Astrocyte (in vitro differentiated cells and primary cell): Measurements from ENCODE around the gene OVCH1. TPM values are rescaled to one million over a fixed set of nuclear protein-coding genes. Genes with fewer than 3 reads are reported as not detected.

Experiments used
- DNase-seq: peaks from one replicate; pipeline ENCODE4 v3.0.0-alpha.2; 2010; ENCODE audit warnings: low read depth
- FAIRE-seq: peaks from 2 replicates; lab custom pipeline; 2011; peaks lifted over from hg19 to GRCh38; lab: Jason Lieb, UNC
- H2AFZ ChIP-seq: 2 replicates; pipeline ENCODE4 v1.6.0; 2012; ENCODE audit warnings: low read depth, low read length, inconsistent platforms
- H3K27ac ChIP-seq: 2 replicates; pipeline ENCODE4 v1.5.1; 2011; ENCODE audit warnings: low read depth, low read length, inconsistent platforms
- H3K27me3 ChIP-seq: 2 replicates; pipeline ENCODE4 v1.6.0; 2011; ENCODE audit warnings: low read length, inconsistent platforms; ENCODE audit not compliant: insufficient read depth
- H3K36me3 ChIP-seq: 2 replicates; pipeline ENCODE4 v1.5.1; 2011; ENCODE audit warnings: low read length, inconsistent platforms; ENCODE audit not compliant: insufficient read depth
- H3K4me1 ChIP-seq: 2 replicates; pipeline ENCODE4 v1.5.1; 2011; ENCODE audit warnings: low read length, inconsistent platforms; ENCODE audit not compliant: insufficient read depth
- H3K4me2 ChIP-seq: 2 replicates; pipeline ENCODE4 v1.6.0; 2012; ENCODE audit warnings: low read length, inconsistent platforms
- H3K4me3 ChIP-seq: 2 replicates; pipeline ENCODE4 v1.5.1; 2011; ENCODE audit warnings: low read depth, mild to moderate bottlenecking, low read length, inconsistent platforms; ENCODE audit not compliant: insufficient read depth
- H3K79me2 ChIP-seq: 2 replicates; pipeline ENCODE4 v1.6.0; 2012; ENCODE audit warnings: mild to moderate bottlenecking, low read length, inconsistent platforms; ENCODE audit not compliant: insufficient read depth
- H3K9ac ChIP-seq: 2 replicates; pipeline ENCODE4 v1.6.0; 2012; ENCODE audit warnings: mild to moderate bottlenecking, low read length, inconsistent platforms
- H3K9me3 ChIP-seq: 2 replicates; pipeline ENCODE4 v1.5.1; 2012; ENCODE audit warnings: low read depth, mild to moderate bottlenecking, low read length, inconsistent platforms; ENCODE audit not compliant: insufficient read depth
- H4K20me1 ChIP-seq: 2 replicates; pipeline ENCODE4 v1.6.0; 2012; ENCODE audit warnings: low read length, inconsistent platforms; ENCODE audit not compliant: insufficient read depth
- H3K27ac Mint-ChIP-seq: one replicate; pipeline ENCODE4 v1.8.0; 2021; ENCODE audit warnings: mild to moderate bottlenecking, mixed read lengths; ENCODE audit not compliant: unreplicated experiment
- H3K27me3 Mint-ChIP-seq: one replicate; pipeline ENCODE4 v1.8.0; 2021; ENCODE audit warnings: low read depth, mixed read lengths; ENCODE audit not compliant: unreplicated experiment
- H3K36me3 Mint-ChIP-seq: one replicate; pipeline ENCODE4 v1.8.0; 2021; ENCODE audit warnings: low read depth, mixed read lengths; ENCODE audit not compliant: unreplicated experiment
- H3K4me1 Mint-ChIP-seq: one replicate; pipeline ENCODE4 v1.8.0; 2021; ENCODE audit warnings: low read depth, mixed read lengths; ENCODE audit not compliant: unreplicated experiment
- H3K4me3 Mint-ChIP-seq: one replicate; pipeline ENCODE4 v1.8.0; 2021; ENCODE audit warnings: mild to moderate bottlenecking, moderate library complexity, mixed read lengths; ENCODE audit not compliant: unreplicated experiment
- H3K9me3 Mint-ChIP-seq: one replicate; pipeline ENCODE4 v1.8.0; 2021; ENCODE audit warnings: mild to moderate bottlenecking, mixed read lengths; ENCODE audit not compliant: unreplicated experiment
- EZH2 ChIP-seq: IDR thresholded peaks from 2 replicates; pipeline ENCODE4 v1.6.1; 2012; ENCODE audit warnings: mild to moderate bottlenecking, low read length, inconsistent platforms; ENCODE audit not compliant: insufficient read depth
- total RNA-seq: library from RNA; stranded (reverse); gene quantifications from 2 replicates; pipeline ENCODE4 v1.2.1, GENCODE V29; 2021
- TF ChIP-seq, protein P1 (sequence below): IDR thresholded peaks from 2 replicates; pipeline ENCODE4 v1.5.1; 2011; ENCODE audit warnings: low read depth, mild to moderate bottlenecking, inconsistent platforms, low read length, moderate library complexity; ENCODE audit not compliant: insufficient read depth

OVCH1 gene
- total RNA-seq, 1 donor from 2014 or later: not detected

DNA sequence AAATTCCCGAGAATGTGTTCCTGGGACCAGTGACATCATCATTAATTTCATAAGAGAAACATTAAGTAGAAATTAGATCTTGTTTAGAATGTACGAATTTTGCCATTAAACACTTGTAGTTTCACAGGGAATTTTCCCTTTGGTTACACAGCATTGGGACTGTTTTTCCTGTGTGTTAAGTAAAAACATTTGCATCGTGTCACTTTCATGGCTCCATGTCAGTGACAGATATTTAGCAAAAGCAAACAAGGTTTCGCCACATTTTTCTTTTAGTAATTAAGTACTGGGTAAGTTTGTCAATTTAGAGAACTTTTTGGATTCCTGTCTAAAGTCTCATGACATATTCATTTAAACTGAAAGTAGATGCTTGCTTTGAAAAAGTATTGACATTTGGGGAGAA lies 45.5 kb upstream of the OVCH1 start:
- Histone ChIP-seq H4K20me1 (no peaks in the 10 kb centered on the region), H3K36me3 (no peaks in the 10 kb centered on the region), H3K4me3 (no peak overlapping the region), H3K79me2 (no peaks in the 10 kb centered on the region), H3K9ac (no peak overlapping the region), H2AFZ (no peak overlapping the region), H3K9me3 (no peaks in the 10 kb centered on the region), H3K4me2 (no peak overlapping the region), H3K4me1 (no peaks in the 10 kb centered on the region), H3K27me3 (no peaks in the 10 kb centered on the region), H3K27ac (no peak overlapping the region)
- Mint-ChIP-seq H3K9me3 (no peaks in the 10 kb centered on the region), H3K4me1 (no peaks in the 10 kb centered on the region), H3K4me3 (no peak overlapping the region), H3K36me3 (no peaks in the 10 kb centered on the region), H3K27me3 (no peaks in the 10 kb centered on the region), H3K27ac (no peak overlapping the region)
- FAIRE-seq (no peak), DNase-seq (no peak)
- no peak for TF ChIP-seq EZH2
- TF ChIP-seq, protein P1, sequence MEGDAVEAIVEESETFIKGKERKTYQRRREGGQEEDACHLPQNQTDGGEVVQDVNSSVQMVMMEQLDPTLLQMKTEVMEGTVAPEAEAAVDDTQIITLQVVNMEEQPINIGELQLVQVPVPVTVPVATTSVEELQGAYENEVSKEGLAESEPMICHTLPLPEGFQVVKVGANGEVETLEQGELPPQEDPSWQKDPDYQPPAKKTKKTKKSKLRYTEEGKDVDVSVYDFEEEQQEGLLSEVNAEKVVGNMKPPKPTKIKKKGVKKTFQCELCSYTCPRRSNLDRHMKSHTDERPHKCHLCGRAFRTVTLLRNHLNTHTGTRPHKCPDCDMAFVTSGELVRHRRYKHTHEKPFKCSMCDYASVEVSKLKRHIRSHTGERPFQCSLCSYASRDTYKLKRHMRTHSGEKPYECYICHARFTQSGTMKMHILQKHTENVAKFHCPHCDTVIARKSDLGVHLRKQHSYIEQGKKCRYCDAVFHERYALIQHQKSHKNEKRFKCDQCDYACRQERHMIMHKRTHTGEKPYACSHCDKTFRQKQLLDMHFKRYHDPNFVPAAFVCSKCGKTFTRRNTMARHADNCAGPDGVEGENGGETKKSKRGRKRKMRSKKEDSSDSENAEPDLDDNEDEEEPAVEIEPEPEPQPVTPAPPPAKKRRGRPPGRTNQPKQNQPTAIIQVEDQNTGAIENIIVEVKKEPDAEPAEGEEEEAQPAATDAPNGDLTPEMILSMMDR: no peak

DNA sequence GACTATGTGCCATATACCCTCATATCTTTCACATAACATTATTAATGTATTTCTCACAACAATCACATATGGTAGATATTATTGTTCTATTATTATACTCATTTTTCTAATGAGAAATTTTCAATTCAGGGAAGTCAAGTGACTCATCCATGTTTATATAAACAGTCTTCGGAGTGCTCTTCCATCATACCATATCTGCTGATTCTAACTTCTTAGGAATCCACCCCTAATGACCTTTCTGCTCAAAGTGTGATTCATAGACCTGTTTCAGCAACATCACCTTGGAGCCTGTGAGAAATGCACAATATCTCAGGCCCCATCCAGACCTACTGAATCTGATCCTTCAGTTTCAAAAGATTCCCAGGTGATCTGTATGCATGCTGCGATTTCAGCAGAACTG lies 39.8 kb upstream of the OVCH1 start:
- no peak for FAIRE-seq
- Mint-ChIP-seq H3K27me3 (no peaks in the 10 kb centered on the region), H3K9me3 (no peaks in the 10 kb centered on the region), H3K4me1 (peaks cover 3% of the 10 kb centered on the region), H3K27ac (no peak overlapping the region), H3K4me3 (no peak overlapping the region), H3K36me3 (no peaks in the 10 kb centered on the region)
- H3K9me3 ChIP-seq: no peaks in the 10 kb centered on the region
- H2AFZ ChIP-seq: no peak overlapping the region
- H3K4me2 ChIP-seq: no peak overlapping the region
- TF ChIP-seq, protein P1: no peak
- no peak for TF ChIP-seq EZH2
- peaks cover 4% of the 10 kb centered on the region for H3K4me1 ChIP-seq
- no peak overlapping the region for H3K27ac ChIP-seq
- peak; percentile 64 for DNase-seq
- H3K79me2 ChIP-seq: no peaks in the 10 kb centered on the region
- H3K27me3 ChIP-seq: no peaks in the 10 kb centered on the region
- no peak overlapping the region for H3K9ac ChIP-seq
- no peak overlapping the region for H3K4me3 ChIP-seq
- no peaks in the 10 kb centered on the region for H4K20me1 ChIP-seq
- H3K36me3 ChIP-seq: no peaks in the 10 kb centered on the region

DNA sequence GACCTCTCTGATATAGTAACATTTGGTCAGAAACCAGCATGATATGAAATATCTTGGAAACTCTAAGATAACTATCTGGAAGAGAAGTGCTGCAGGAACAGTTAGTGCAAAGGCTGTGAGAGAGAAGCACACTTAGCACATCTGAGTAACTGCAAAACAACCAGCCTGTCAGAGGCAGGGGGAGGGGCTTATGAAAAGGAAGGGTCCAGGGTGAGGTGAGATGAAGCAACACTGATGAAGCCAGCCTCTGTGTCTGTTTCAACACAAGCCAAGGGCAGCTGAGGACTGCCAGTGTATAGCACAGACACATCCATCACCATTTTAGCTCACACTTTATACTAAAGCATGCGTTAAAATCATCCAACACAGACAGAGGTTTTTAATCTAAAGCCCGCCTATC lies 37.4 kb upstream of the OVCH1 start:
- H3K4me3 ChIP-seq: no peak overlapping the region
- Mint-ChIP-seq H3K27ac (no peak overlapping the region), H3K4me1 (peaks cover 3% of the 10 kb centered on the region), H3K4me3 (no peak overlapping the region), H3K27me3 (no peaks in the 10 kb centered on the region), H3K36me3 (no peaks in the 10 kb centered on the region), H3K9me3 (no peaks in the 10 kb centered on the region)
- H3K79me2 ChIP-seq: no peaks in the 10 kb centered on the region
- H3K9me3 ChIP-seq: no peaks in the 10 kb centered on the region
- H3K9ac ChIP-seq: no peak overlapping the region
- FAIRE-seq (no peak), DNase-seq (no peak)
- no peak for TF ChIP-seq EZH2
- TF ChIP-seq, protein P1: no peak
- H3K27ac ChIP-seq: no peak overlapping the region
- no peaks in the 10 kb centered on the region for H3K36me3 ChIP-seq
- no peaks in the 10 kb centered on the region for H4K20me1 ChIP-seq
- no peaks in the 10 kb centered on the region for H3K27me3 ChIP-seq
- peaks cover 4% of the 10 kb centered on the region for H3K4me1 ChIP-seq
- no peak overlapping the region for H3K4me2 ChIP-seq
- no peak overlapping the region for H2AFZ ChIP-seq
